ENCODE measurements around the gene PIK3IP1.

Gene PIK3IP1

GRCh38 chr22:31291481-31292235, 630 bp downstream of the PIK3IP1 start:
- H3K4me3 ChIP-seq (replicated peaks in 1 of 2; ENCODE audit: low read depth in 2 of 2, low read length in 2 of 2): peak overlapping the region; percentile 69 to 85
- TF ChIP-seq CTCF (IDR thresholded peaks at IDR 0.05; ENCODE audit: low read depth, low read length): no peak
- peak; percentile 35 to 54 for DNase-seq (ENCODE audit: low read depth in 2 of 2)

GRCh38 chr22:31290494-31291471, 1.5 kb downstream of the PIK3IP1 start:
- TF ChIP-seq CTCF (IDR thresholded peaks at IDR 0.05; ENCODE audit: low read depth, low read length): no peak
- peak; percentile 91 to 93 for DNase-seq (ENCODE audit: low read depth in 2 of 2)
- peak overlapping the region; percentile 69 to 85 for H3K4me3 ChIP-seq (replicated peaks in 1 of 2; ENCODE audit: low read depth in 2 of 2, low read length in 2 of 2)

GRCh38 chr22:31289344-31289743, 2.9 kb downstream of the PIK3IP1 start:
- no peak overlapping the region for H3K4me3 ChIP-seq (replicated peaks in 1 of 2; ENCODE audit: low read depth in 2 of 2, low read length in 2 of 2)

GRCh38 chr22:31288496-31289240, 3.6 kb downstream of the PIK3IP1 start:
- H3K4me3 ChIP-seq (replicated peaks in 1 of 2; ENCODE audit: low read depth in 2 of 2, low read length in 2 of 2): no peak overlapping the region
- no peak for TF ChIP-seq CTCF (IDR thresholded peaks at IDR 0.05; ENCODE audit: low read depth, low read length)
- no peak for DNase-seq (ENCODE audit: low read depth in 2 of 2)

More at GRCh38 chr22:31289344-31289743, 2.9 kb downstream of the PIK3IP1 start:
- no peak for TF ChIP-seq CTCF (IDR thresholded peaks at IDR 0.05; ENCODE audit: low read depth, low read length)
- no peak for DNase-seq (ENCODE audit: low read depth in 2 of 2)

- DNase-seq (ENCODE audit: low read depth in 2 of 2): no peak
- TF ChIP-seq CTCF (IDR thresholded peaks at IDR 0.05; ENCODE audit: low read depth, low read length): no peak
- H3K4me3 ChIP-seq (replicated peaks in 1 of 2; ENCODE audit: low read depth in 2 of 2, low read length in 2 of 2): no peak overlapping the region
These were observed 4.3 kb downstream of the PIK3IP1 start for GRCh38 chr22:31287818-31288495.

All from cardiac fibroblast (primary cell).